IMR-90 (cell line): Measurements from ENCODE around the gene CEP83. TPM values are rescaled to one million over a fixed set of nuclear protein-coding genes. Genes with fewer than 3 reads are reported as not detected.

Source experiments
- ATAC-seq: fragments of 200-7000 bp; cut with Tn5 transposase; 2 replicates; pipeline ENCODE4 v1.9.1; 2020; ENCODE audit warnings: low read depth, mild to moderate bottlenecking, moderate library complexity
- BruUV-seq: library from RNA; stranded (reverse); fragments of 400-500 nt; replicated peaks from 2 replicates; lab custom pipeline; 2021; lab: Mats Ljungman, UMichigan
- CTCF ChIA-PET: fragments of 300-600 bp; formaldehyde crosslinking; extraction: SDS; loops from one replicate; lab custom pipeline; 2021; ENCODE audit warnings: antibody characterized with exemption; lab: Yijun Ruan, JAX
- POLR2A ChIA-PET: fragments of 300-600 bp; sonication (Branson Sonifier 250); formaldehyde crosslinking; loops from one replicate; lab custom pipeline; 2022; ENCODE audit warnings: antibody characterized with exemption; ENCODE audit not compliant: unreplicated experiment; lab: Charles Lee
- DNase-seq: peaks from one replicate; pipeline ENCODE4 v3.0.0; 2013
- H2AFZ ChIP-seq: replicated peaks from 2 replicates; pipeline ENCODE3; 2013; ENCODE audit warnings: low read length, mild to moderate bottlenecking; ENCODE audit not compliant: poor library complexity
- H2AK5ac ChIP-seq: 2 replicates; pipeline ENCODE4 v1.6.1; 2013; ENCODE audit warnings: low read depth, low read length, inconsistent platforms
- H2AK9ac ChIP-seq: replicated peaks from 2 replicates; pipeline ENCODE3; 2013; ENCODE audit warnings: mild to moderate bottlenecking, low read depth, low read length, moderate library complexity; ENCODE audit not compliant: poor library complexity
- H2BK120ac ChIP-seq: 2 replicates; pipeline ENCODE4 v1.6.1; 2013; ENCODE audit warnings: low read depth, low read length, inconsistent platforms
- H2BK15ac ChIP-seq: 3 replicates; pipeline ENCODE4 v1.6.1; 2013; ENCODE audit warnings: low read depth, low read length, inconsistent platforms
- H2BK20ac ChIP-seq: 2 replicates; pipeline ENCODE4 v1.6.1; 2013; ENCODE audit warnings: low read depth, mild to moderate bottlenecking, inconsistent platforms, low read length, moderate library complexity
- H2BK5ac ChIP-seq: 2 replicates; pipeline ENCODE4 v1.6.1; 2013; ENCODE audit warnings: mild to moderate bottlenecking, low read depth, low read length, inconsistent platforms; ENCODE audit not compliant: poor library complexity, severe bottlenecking
- H3K14ac ChIP-seq: replicated peaks from 2 replicates; pipeline ENCODE4 v1.6.1; 2013; ENCODE audit warnings: low read depth, low read length, inconsistent platforms
- H3K18ac ChIP-seq: 2 replicates; pipeline ENCODE4 v1.6.1; 2013; ENCODE audit warnings: low read depth, low read length, control low read depth
- H3K23ac ChIP-seq: 2 replicates; pipeline ENCODE4 v1.6.1; 2013; ENCODE audit warnings: low read depth, low read length, inconsistent platforms
- H3K27ac ChIP-seq: 2 replicates; pipeline ENCODE4 v1.5.1; 2013; ENCODE audit warnings: mild to moderate bottlenecking, control low read depth, low read length; ENCODE audit not compliant: insufficient read depth
- H3K27me3 ChIP-seq: 2 replicates; pipeline ENCODE4 v1.6.1; 2013; ENCODE audit warnings: low read length; ENCODE audit not compliant: control insufficient read depth, insufficient read depth
- H3K36me3 ChIP-seq: 2 replicates; pipeline ENCODE4 v1.6.1; 2013; ENCODE audit warnings: low read length, mixed read lengths; ENCODE audit not compliant: control insufficient read depth, insufficient read depth
- H3K4ac ChIP-seq: 2 replicates; pipeline ENCODE4 v1.6.1; 2013; ENCODE audit warnings: low read depth, low read length, inconsistent platforms
- H3K4me1 ChIP-seq: 2 replicates; pipeline ENCODE4 v1.6.1; 2013; ENCODE audit warnings: low read length, mixed read lengths; ENCODE audit not compliant: control insufficient read depth, insufficient read depth
- H3K4me2 ChIP-seq: 2 replicates; pipeline ENCODE4 v1.6.1; 2013; ENCODE audit warnings: low read depth, mild to moderate bottlenecking, control low read depth, low read length, moderate library complexity
- H3K4me3 ChIP-seq: 2 replicates; pipeline ENCODE4 v1.5.1; 2013; ENCODE audit warnings: low read depth, mild to moderate bottlenecking, control low read depth, low read length, moderate library complexity; ENCODE audit not compliant: insufficient read depth
- H3K56ac ChIP-seq: 2 replicates; pipeline ENCODE4 v1.6.1; 2013; ENCODE audit warnings: low read length, inconsistent platforms; ENCODE audit not compliant: insufficient read depth; ENCODE audit errors: extremely low read depth
- H3K79me1 ChIP-seq, 2 experiments: 2 replicates each; pipeline ENCODE4 v1.6.1; 2013; ENCODE audit warnings: low read length in 2 of 2, inconsistent platforms in 1 of 2, low read depth in 1 of 2
- H3K9ac ChIP-seq: 2 replicates; pipeline ENCODE4 v1.6.1; 2013; ENCODE audit warnings: low read depth, low read length, control low read depth
- H3K9me1 ChIP-seq: 2 replicates; pipeline ENCODE4 v1.6.1; 2013; ENCODE audit warnings: low read length, inconsistent platforms; ENCODE audit not compliant: insufficient read depth
- H3K9me3 ChIP-seq: 2 replicates; pipeline ENCODE4 v1.6.1; 2013; ENCODE audit warnings: low read length; ENCODE audit not compliant: control insufficient read depth, insufficient read depth
- H4K20me1 ChIP-seq: 2 replicates; pipeline ENCODE4 v1.6.1; 2013; ENCODE audit warnings: low read length, inconsistent platforms; ENCODE audit not compliant: insufficient read depth
- H4K5ac ChIP-seq: 2 replicates; pipeline ENCODE4 v1.6.1; 2013; ENCODE audit warnings: mild to moderate bottlenecking, low read depth, low read length, control low read depth
- H4K8ac ChIP-seq, 2 experiments: 2 replicates each; pipeline ENCODE4 v1.6.1; 2013; ENCODE audit warnings: low read depth in 2 of 2, low read length in 2 of 2, control low read depth in 1 of 2, inconsistent platforms in 1 of 2
- H4K91ac ChIP-seq: 2 replicates; pipeline ENCODE4 v1.6.1; 2013; ENCODE audit warnings: low read depth, low read length, inconsistent platforms; ENCODE audit not compliant: insufficient read depth
- FOS ChIP-seq: fragments of 150-350 bp; IDR thresholded peaks from 2 replicates; pipeline ENCODE4 v1.6.1; 2016; ENCODE audit warnings: low read depth, low read length
- USF2 ChIP-seq: fragments of 150-350 bp; IDR thresholded peaks from 2 replicates; pipeline ENCODE4 v1.6.1; 2017; ENCODE audit warnings: mild to moderate bottlenecking, antibody characterized with exemption, low read length, low read depth
- WGBS, 2 experiments: methylation state at CpG; one replicate each; pipeline versions ENCODE4 v1.1.5 to v1.1.7; 2013; ENCODE audit warnings: missing lambda C conversion rate in 2 of 2; ENCODE audit not compliant: insufficient read length in 1 of 2; ENCODE audit errors: extremely low coverage in 2 of 2; 5-methylcytosine and 5-hydroxymethylcytosine counted together
- dilution Hi-C: fragments of 300-500 bp; cut with HindIII; formaldehyde crosslinking; loops from one replicate; pipeline ENCODE4 v1.14.3; 2018; ENCODE audit warnings: low sequenced_read_pairs; ENCODE audit not compliant: unreplicated experiment
- in situ Hi-C: fragments of 300-500 bp; cut with MboI; formaldehyde crosslinking; loops from 3 replicates; pipeline ENCODE4 v1.14.3; 2019; ENCODE audit warnings: low sequenced_read_pairs, inconsistent platforms, mixed read lengths
- intact Hi-C: fragments of 100-400 bp; cut with micrococcal nuclease; formaldehyde crosslinking; loops from 2 replicates; pipeline ENCODE4 v1.10.0; 2022
- polyA plus RNA-seq, 3 experiments: library from polyadenylated mRNA; depleted of rRNA; stranded (reverse); fragments of >200 nt; gene quantifications; 2 replicates each; pipeline ENCODE4 v1.2.3, GENCODE V29; 2012; ENCODE audit warnings: low replicate concordance in 1 of 3
- total RNA-seq: library from RNA; depleted of rRNA; stranded (reverse); fragments of >200 nt; gene quantifications from 2 replicates; pipeline ENCODE4 v1.2.3, GENCODE V29; 2012

The CEP83 gene
- total and polyA plus RNA-seq, 2 of the 4 experiments (the other 2 are of a cell fraction): 3.9 to 8.9 TPM

DNA sequence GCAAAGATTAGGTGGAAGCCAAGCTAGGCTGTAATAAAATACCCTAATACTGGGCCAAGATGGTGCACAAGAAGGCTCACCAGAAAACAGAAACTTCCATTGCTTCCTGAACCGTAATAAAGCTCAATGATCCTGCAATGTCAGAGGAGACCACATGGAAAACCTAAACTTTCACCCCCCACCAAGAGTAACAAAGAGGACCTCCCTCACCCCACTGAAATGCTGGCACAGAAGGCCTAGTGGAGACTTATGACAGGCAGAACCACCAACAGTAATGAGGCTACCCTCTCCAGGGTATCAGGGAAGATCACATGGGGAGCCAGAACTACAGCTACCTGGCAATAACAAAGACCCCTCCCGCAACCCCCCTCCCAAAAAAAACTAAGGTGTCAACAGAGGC is 43.1 kb downstream of the CEP83 start:
- Histone ChIP-seq H3K9ac (no peak overlapping the region), H3K79me1 (peaks cover 3 to 6% of the 10 kb centered on the region in 2 experiments; a peak in 2 of 4 replicates), H2BK120ac (no peak overlapping the region), H3K9me1 (no peaks in the 10 kb centered on the region), H4K91ac (no peak overlapping the region), H2BK5ac (no peak overlapping the region), H3K27me3 (no peaks in the 10 kb centered on the region), H3K4me1 (no peaks in the 10 kb centered on the region), H3K9me3 (no peaks in the 10 kb centered on the region), H3K4ac (no peak overlapping the region), H3K4me3 (no peak overlapping the region), H2AFZ (no peak overlapping the region), H3K14ac (no peak overlapping the region), H3K56ac (no peak overlapping the region), H2BK20ac (no peak overlapping the region), H4K20me1 (no peaks in the 10 kb centered on the region), H3K4me2 (no peak overlapping the region), H3K36me3 (no peaks in the 10 kb centered on the region), H2AK9ac (no peak overlapping the region), H3K23ac (no peak overlapping the region), H3K18ac (no peak overlapping the region), H3K27ac (no peak overlapping the region), H4K8ac (no peak overlapping the region), H2BK15ac (no peak overlapping the region), H4K5ac (no peak overlapping the region), H2AK5ac (no peak overlapping the region)
- no peak for DNase-seq
- in situ Hi-C loops: no loop called here
- BruUV-seq: no TSS peak
- 100% methylated on average over 1 of the region's 2 CpGs; no CpG with 5 or more reads in 1 of the 2 experiments for WGBS, 2 experiments
- dilution Hi-C loops: no loop called here
- intact Hi-C loops: no loop called here
- CTCF ChIA-PET: no interaction called here
- POLR2A ChIA-PET: no interaction called here
- no peak for TF ChIP-seq USF2
- TF ChIP-seq FOS: no peak
- ATAC-seq: no peak
